HEK293 (cell line): ENCODE data around the gene PHEX.

Source experiments
- ELK4 ChIP-seq: IDR thresholded peaks from 2 replicates; pipeline ENCODE4 v1.6.1; 2011; ENCODE audit warnings: mild to moderate bottlenecking, low read depth, low read length, borderline replicate concordance
- YY1 ChIP-seq: fragments of 450-650 bp; formaldehyde crosslinking; IDR thresholded peaks from 2 replicates; pipeline ENCODE4 v1.5.1; 2018; ENCODE audit warnings: missing biosample characterization, missing genetic modification characterization
- ZBTB21 ChIP-seq: fragments of 450-650 bp; formaldehyde crosslinking; IDR thresholded peaks from 2 replicates; pipeline ENCODE4 v1.5.1; 2017; ENCODE audit warnings: missing biosample characterization, missing genetic modification characterization
- ZBTB49 ChIP-seq: fragments of 450-650 bp; formaldehyde crosslinking; IDR thresholded peaks from 2 replicates; pipeline ENCODE4 v1.5.1; 2016; ENCODE audit warnings: missing biosample characterization, missing genetic modification characterization, low read depth
- ZNF211 ChIP-seq: fragments of 450-650 bp; formaldehyde crosslinking; IDR thresholded peaks from 2 replicates; pipeline ENCODE4 v1.5.1; 2016; ENCODE audit warnings: low read depth, missing biosample characterization, missing genetic modification characterization
- ZNF221 ChIP-seq: fragments of 450-650 bp; formaldehyde crosslinking; IDR thresholded peaks from 2 replicates; pipeline ENCODE4 v1.5.1; 2017; ENCODE audit warnings: missing biosample characterization, missing genetic modification characterization, borderline replicate concordance
- ZNF561 ChIP-seq: fragments of 450-650 bp; IDR thresholded peaks from 2 replicates; pipeline ENCODE4 v1.5.1; 2018; ENCODE audit warnings: missing biosample characterization, missing genetic modification characterization, borderline replicate concordance
- ZNF692 ChIP-seq: fragments of 450-650 bp; formaldehyde crosslinking; IDR thresholded peaks from 2 replicates; pipeline ENCODE4 v1.5.1; 2016; ENCODE audit warnings: missing biosample characterization, missing genetic modification characterization
- ZNF830 ChIP-seq: fragments of 450-650 bp; IDR thresholded peaks from 2 replicates; pipeline ENCODE4 v1.5.0; 2018; ENCODE audit warnings: missing biosample characterization, missing genetic modification characterization, low read depth, mild to moderate bottlenecking, moderate library complexity
- TF ChIP-seq, protein P1 (sequence below): fragments of 450-650 bp; formaldehyde crosslinking; IDR thresholded peaks from 2 replicates; pipeline ENCODE4 v1.5.1; 2016; ENCODE audit warnings: missing biosample characterization, missing genetic modification characterization
- TF ChIP-seq, protein P2 (sequence below): fragments of 450-650 bp; formaldehyde crosslinking; IDR thresholded peaks from 2 replicates; pipeline ENCODE4 v1.5.1; 2016; ENCODE audit warnings: missing biosample characterization, missing genetic modification characterization
- TF ChIP-seq, protein P3 (sequence below): fragments of 450-650 bp; formaldehyde crosslinking; optimal IDR thresholded peaks from 2 replicates; pipeline ENCODE3; 2016; ENCODE audit warnings: missing biosample characterization, mild to moderate bottlenecking, missing genetic modification characterization

DNA sequence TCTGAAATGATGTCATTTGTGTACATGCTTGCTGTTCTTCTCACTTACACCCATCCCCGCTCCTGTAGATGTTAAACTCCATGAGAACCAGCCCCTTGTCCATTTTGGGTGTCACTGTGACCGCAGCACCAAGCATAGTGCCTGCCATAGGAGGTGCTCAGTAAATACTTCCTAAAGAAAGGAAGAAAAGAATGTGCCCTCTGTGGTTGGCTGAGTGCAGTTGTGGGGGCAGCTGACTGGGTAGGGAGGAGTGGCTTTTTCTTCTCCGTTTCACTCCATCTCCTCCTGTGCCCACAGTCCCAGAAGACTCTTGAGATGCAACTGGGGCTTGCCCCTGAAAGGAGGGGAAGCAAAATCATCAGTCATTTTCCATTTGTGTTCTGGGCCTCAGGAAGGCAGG is 25.5 kb downstream of the PHEX start:
- no peak for TF ChIP-seq ZBTB21 (tag by site-specific recombination)
- TF ChIP-seq ZNF692: no peak
- TF ChIP-seq ZNF830 (tag by site-specific recombination): no peak
- no peak for TF ChIP-seq ZBTB49 (tag by site-specific recombination)
- TF ChIP-seq, protein P1, sequence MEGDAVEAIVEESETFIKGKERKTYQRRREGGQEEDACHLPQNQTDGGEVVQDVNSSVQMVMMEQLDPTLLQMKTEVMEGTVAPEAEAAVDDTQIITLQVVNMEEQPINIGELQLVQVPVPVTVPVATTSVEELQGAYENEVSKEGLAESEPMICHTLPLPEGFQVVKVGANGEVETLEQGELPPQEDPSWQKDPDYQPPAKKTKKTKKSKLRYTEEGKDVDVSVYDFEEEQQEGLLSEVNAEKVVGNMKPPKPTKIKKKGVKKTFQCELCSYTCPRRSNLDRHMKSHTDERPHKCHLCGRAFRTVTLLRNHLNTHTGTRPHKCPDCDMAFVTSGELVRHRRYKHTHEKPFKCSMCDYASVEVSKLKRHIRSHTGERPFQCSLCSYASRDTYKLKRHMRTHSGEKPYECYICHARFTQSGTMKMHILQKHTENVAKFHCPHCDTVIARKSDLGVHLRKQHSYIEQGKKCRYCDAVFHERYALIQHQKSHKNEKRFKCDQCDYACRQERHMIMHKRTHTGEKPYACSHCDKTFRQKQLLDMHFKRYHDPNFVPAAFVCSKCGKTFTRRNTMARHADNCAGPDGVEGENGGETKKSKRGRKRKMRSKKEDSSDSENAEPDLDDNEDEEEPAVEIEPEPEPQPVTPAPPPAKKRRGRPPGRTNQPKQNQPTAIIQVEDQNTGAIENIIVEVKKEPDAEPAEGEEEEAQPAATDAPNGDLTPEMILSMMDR (tag by site-specific recombination): no peak
- TF ChIP-seq, protein P2, sequence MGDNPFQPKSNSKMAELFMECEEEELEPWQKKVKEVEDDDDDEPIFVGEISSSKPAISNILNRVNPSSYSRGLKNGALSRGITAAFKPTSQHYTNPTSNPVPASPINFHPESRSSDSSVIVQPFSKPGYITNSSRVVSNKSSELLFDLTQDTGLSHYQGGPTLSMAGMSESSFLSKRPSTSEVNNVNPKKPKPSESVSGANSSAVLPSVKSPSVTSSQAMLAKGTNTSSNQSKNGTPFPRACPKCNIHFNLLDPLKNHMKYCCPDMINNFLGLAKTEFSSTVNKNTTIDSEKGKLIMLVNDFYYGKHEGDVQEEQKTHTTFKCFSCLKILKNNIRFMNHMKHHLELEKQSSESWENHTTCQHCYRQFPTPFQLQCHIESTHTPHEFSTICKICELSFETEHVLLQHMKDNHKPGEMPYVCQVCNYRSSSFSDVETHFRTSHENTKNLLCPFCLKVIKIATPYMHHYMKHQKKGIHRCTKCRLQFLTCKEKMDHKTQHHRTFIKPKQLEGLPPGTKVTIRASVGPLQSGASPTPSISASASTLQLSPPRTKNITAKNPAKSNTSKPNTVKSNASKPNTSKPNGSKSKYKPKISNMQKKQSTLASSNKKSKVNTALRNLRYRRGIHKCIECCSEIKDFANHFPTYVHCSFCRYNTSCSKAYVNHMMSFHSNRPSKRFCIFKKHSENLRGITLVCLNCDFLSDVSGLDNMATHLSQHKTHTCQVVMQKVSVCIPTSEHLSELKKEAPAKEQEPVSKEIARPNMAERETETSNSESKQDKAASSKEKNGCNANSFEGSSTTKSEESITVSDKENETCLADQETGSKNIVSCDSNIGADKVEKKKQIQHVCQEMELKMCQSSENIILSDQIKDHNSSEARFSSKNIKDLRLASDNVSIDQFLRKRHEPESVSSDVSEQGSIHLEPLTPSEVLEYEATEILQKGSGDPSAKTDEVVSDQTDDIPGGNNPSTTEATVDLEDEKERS (tag by site-specific recombination): no peak
- TF ChIP-seq, protein P3, sequence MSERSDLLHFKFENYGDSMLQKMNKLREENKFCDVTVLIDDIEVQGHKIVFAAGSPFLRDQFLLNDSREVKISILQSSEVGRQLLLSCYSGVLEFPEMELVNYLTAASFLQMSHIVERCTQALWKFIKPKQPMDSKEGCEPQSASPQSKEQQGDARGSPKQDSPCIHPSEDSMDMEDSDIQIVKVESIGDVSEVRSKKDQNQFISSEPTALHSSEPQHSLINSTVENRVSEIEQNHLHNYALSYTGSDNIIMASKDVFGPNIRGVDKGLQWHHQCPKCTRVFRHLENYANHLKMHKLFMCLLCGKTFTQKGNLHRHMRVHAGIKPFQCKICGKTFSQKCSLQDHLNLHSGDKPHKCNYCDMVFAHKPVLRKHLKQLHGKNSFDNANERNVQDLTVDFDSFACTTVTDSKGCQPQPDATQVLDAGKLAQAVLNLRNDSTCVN (tag by site-specific recombination): no peak
- TF ChIP-seq ZNF211 (tag by site-specific recombination): no peak
- TF ChIP-seq ZNF221 (tag by site-specific recombination): no peak
- TF ChIP-seq YY1 (tag by site-specific recombination): no peak
- no peak for TF ChIP-seq ELK4
- TF ChIP-seq ZNF561 (tag by site-specific recombination): no peak
